ENCODE measurements around the gene ALG13. TPM values are rescaled to one million over a fixed set of nuclear protein-coding genes. Genes with fewer than 3 reads are reported as not detected.

The ALG13 gene
- total RNA-seq, 3 donors from 2014 or later, result 44.3 to 110 (median 69.5) TPM

DNA sequence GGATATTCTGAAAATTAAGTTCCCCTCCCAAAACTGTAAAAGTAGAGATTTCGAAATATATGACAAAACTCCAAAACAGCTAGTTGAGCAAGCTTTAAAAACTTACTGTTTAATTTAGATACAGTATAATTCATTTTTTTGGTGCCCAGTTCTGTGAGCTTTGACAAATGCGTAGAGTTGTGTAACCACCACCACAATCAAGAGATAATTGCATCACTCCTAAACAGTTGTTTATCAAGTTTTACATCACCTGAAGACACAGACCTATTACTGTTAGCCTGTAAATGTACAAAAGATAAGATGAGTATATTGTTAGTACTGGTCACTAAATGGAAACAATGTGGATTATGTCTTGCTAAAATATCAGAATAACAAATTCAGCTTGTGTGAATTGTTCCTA is 62.3 kb downstream of the ALG13 start:
- DNase-seq (ENCODE audit: low spot score in 2 of 2), result no peak
- Histone ChIP-seq H3K36me3 (no peaks in the 10 kb centered on the region), H3K4me1 (no peaks in the 10 kb centered on the region), H3K27ac (no peak overlapping the region), H3K4me3 (no peak overlapping the region), H3K9me3 (no peaks in the 10 kb centered on the region), H3K27me3 (peaks cover 0 to 9% of the 10 kb centered on the region in 2 donors)
- intact Hi-C loops (cut with DNase I; ENCODE audit: low total_unique reads), result no loop called here
- TF ChIP-seq, protein P1, sequence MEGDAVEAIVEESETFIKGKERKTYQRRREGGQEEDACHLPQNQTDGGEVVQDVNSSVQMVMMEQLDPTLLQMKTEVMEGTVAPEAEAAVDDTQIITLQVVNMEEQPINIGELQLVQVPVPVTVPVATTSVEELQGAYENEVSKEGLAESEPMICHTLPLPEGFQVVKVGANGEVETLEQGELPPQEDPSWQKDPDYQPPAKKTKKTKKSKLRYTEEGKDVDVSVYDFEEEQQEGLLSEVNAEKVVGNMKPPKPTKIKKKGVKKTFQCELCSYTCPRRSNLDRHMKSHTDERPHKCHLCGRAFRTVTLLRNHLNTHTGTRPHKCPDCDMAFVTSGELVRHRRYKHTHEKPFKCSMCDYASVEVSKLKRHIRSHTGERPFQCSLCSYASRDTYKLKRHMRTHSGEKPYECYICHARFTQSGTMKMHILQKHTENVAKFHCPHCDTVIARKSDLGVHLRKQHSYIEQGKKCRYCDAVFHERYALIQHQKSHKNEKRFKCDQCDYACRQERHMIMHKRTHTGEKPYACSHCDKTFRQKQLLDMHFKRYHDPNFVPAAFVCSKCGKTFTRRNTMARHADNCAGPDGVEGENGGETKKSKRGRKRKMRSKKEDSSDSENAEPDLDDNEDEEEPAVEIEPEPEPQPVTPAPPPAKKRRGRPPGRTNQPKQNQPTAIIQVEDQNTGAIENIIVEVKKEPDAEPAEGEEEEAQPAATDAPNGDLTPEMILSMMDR (IDR thresholded peaks at IDR 0.05), result no peak
- no peak for TF ChIP-seq POLR2AphosphoS5 (IDR thresholded peaks at IDR 0.05)
- no peak for TF ChIP-seq POLR2A (IDR thresholded peaks at IDR 0.05)

GRCh38 chrX:111756486-111756885 is 75.5 kb downstream of the ALG13 start:
- no peaks in the 10 kb centered on the region for H3K9me3 ChIP-seq
- H3K27ac ChIP-seq, result no peak overlapping the region
- no peaks in the 10 kb centered on the region for H3K27me3 ChIP-seq
- TF ChIP-seq, protein P1 (IDR thresholded peaks at IDR 0.05), result no peak
- no peak for TF ChIP-seq POLR2A (IDR thresholded peaks at IDR 0.05)
- TF ChIP-seq POLR2AphosphoS5 (IDR thresholded peaks at IDR 0.05), result no peak
- no peak for DNase-seq (ENCODE audit: low spot score in 2 of 2)
- H3K4me1 ChIP-seq, result no peaks in the 10 kb centered on the region
- intact Hi-C loops (cut with DNase I; ENCODE audit: low total_unique reads), result no loop called here
- H3K36me3 ChIP-seq, result no peaks in the 10 kb centered on the region
- no peak overlapping the region for H3K4me3 ChIP-seq

DNA sequence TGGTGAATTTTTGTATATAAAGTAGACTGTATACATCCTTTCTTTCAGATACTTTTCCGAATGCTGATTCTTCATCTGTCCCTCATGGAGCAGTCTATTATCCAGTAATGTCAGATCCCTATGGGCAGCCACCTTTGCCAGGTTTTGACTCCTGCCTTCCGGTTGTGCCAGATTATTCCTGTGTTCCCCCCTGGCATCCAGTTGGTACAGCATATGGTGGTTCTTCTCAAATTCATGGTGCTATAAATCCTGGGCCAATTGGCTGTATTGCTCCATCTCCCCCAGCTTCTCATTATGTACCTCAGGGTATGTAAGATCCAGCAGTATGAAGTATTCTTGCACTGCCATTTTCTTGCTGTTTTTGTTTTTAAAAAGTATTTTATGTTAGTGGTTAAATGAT is 78.7 kb downstream of the ALG13 start:
- DNase-seq (ENCODE audit: low spot score in 2 of 2), result no peak
- Histone ChIP-seq H3K27me3 (peaks cover 0 to 4% of the 10 kb centered on the region in 2 donors), H3K9me3 (no peaks in the 10 kb centered on the region), H3K36me3 (no peaks in the 10 kb centered on the region), H3K4me1 (no peaks in the 10 kb centered on the region), H3K27ac (no peak overlapping the region), H3K4me3 (no peak overlapping the region)
- TF ChIP-seq, protein P1 (IDR thresholded peaks at IDR 0.05), result no peak
- TF ChIP-seq POLR2AphosphoS5 (IDR thresholded peaks at IDR 0.05) (no peak), POLR2A (IDR thresholded peaks at IDR 0.05) (no peak)
- intact Hi-C loops (cut with DNase I; ENCODE audit: low total_unique reads), result no loop called here

DNA sequence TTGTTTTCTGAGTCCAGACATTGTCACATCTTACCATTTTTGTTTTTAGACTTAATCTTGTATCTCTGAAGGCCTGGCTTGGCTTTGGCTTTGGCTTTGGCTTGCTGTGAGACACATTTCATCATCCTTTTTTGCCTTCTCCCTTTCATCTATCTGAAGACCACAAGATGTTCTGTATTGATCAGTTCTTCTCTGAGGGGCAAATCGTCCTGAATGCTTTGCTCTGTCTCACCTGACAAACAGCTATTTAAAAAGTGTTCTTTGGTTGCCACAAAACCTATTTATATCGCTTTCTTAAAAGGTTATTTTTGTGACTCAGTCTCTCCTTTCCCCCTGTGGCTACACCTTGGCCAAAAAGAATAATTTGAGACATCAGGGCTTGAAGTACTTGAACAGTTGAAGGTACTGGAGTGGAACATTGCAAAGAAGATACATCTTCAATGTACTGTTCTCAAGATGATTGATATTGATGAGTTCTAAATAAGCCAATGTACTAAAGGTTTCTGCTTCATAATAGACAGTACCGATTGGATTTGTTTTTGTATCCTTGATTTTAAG is 80.7 kb downstream of the ALG13 start:
- no peak overlapping the region for H3K4me3 ChIP-seq
- intact Hi-C loops (cut with DNase I; ENCODE audit: low total_unique reads), result no loop called here
- H3K27ac ChIP-seq, result no peak overlapping the region
- no peaks in the 10 kb centered on the region for H3K36me3 ChIP-seq
- no peaks in the 10 kb centered on the region for H3K4me1 ChIP-seq
- TF ChIP-seq POLR2A (IDR thresholded peaks at IDR 0.05), result no peak
- no peaks in the 10 kb centered on the region for H3K9me3 ChIP-seq
- peaks cover 0 to 6% of the 10 kb centered on the region in 2 donors for H3K27me3 ChIP-seq
- no peak for DNase-seq (ENCODE audit: low spot score in 2 of 2)

DNA sequence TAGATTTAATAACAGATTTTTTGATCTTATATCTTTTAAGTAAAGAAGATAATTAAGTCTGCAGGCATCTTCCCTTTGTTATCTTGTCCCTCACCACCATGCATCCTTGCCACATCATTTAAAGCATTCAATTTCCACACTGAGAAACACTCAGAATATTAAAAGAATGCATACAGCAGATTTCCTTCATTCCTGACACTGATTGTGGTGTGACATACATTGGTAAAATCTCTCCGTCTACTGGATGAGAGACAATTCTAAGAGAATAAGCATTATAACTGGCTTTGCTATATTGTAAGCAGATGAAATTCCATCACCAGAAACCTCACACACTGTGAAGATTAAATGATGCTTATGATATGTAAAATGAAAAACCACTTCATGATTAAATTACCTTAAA is 97.6 kb downstream of the ALG13 start:
- H3K27me3 ChIP-seq, result peaks cover 0 to 32% of the 10 kb centered on the region in 2 donors
- no peak overlapping the region for H3K27ac ChIP-seq
- no peak overlapping the region for H3K4me3 ChIP-seq
- TF ChIP-seq POLR2A (IDR thresholded peaks at IDR 0.05), result no peak
- no peak for TF ChIP-seq POLR2AphosphoS5 (IDR thresholded peaks at IDR 0.05)
- TF ChIP-seq, protein P1 (IDR thresholded peaks at IDR 0.05), result no peak
- H3K9me3 ChIP-seq, result no peaks in the 10 kb centered on the region
- intact Hi-C loops (cut with DNase I; ENCODE audit: low total_unique reads), result no loop called here
- no peaks in the 10 kb centered on the region for H3K36me3 ChIP-seq
- no peak for DNase-seq (ENCODE audit: low spot score in 2 of 2)
- H3K4me1 ChIP-seq, result no peaks in the 10 kb centered on the region

- intact Hi-C loops (cut with DNase I; ENCODE audit: low total_unique reads), result no loop called here
- Histone ChIP-seq H3K27ac (no peak overlapping the region), H3K36me3 (no peaks in the 10 kb centered on the region), H3K4me3 (no peak overlapping the region), H3K27me3 (peaks cover 0 to 32% of the 10 kb centered on the region in 2 donors), H3K4me1 (no peaks in the 10 kb centered on the region), H3K9me3 (peaks cover under 1 to 3% of the 10 kb centered on the region in 2 donors)
- DNase-seq (ENCODE audit: low spot score in 2 of 2), result no peak
- no peak for TF ChIP-seq POLR2AphosphoS5 (IDR thresholded peaks at IDR 0.05)
- no peak for TF ChIP-seq POLR2A (IDR thresholded peaks at IDR 0.05)
- TF ChIP-seq, protein P1 (IDR thresholded peaks at IDR 0.05), result no peak
Observed at GRCh38 chrX:111779582-111779981, 98.6 kb downstream of the ALG13 start.
